HG02943 (cell line): ENCODE results near the gene AP1M1.

Experiments used
- ATAC-seq: cut with Tn5 transposase; IDR thresholded peaks from one replicate; pipeline ENCODE4 v1.9.1; 2021; ENCODE audit warnings: mild to moderate bottlenecking, low read depth, moderate library complexity; ENCODE audit not compliant: unreplicated experiment

Gene AP1M1

DNA sequence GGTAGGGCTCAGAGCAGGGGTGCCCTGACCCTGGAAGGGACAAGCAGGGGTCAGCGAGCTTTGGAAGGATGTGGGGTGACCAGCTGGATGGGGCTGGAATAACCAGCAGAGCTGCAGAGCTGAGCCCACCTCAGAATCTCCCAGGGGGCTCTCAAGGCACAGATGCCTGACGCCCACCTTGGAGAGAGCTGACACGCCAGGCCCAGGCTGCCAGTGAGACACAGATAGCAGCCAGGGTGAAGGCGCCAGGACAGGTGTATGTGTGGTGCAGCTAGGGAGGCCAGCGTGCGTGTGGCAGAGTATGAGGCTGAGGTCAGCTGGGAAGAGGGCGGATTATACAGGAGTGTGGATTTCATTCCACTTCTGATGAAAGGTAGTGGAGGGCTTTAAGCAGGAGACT lies 8.9 kb downstream of the AP1M1 start:
- no peak for ATAC-seq

- no peak for ATAC-seq
Measured at GRCh38 chr19:16207063-16207462, 9.4 kb downstream of the AP1M1 start.

- no peak for ATAC-seq
Measured at GRCh38 chr19:16207490-16208025, 9.8 kb downstream of the AP1M1 start.

DNA sequence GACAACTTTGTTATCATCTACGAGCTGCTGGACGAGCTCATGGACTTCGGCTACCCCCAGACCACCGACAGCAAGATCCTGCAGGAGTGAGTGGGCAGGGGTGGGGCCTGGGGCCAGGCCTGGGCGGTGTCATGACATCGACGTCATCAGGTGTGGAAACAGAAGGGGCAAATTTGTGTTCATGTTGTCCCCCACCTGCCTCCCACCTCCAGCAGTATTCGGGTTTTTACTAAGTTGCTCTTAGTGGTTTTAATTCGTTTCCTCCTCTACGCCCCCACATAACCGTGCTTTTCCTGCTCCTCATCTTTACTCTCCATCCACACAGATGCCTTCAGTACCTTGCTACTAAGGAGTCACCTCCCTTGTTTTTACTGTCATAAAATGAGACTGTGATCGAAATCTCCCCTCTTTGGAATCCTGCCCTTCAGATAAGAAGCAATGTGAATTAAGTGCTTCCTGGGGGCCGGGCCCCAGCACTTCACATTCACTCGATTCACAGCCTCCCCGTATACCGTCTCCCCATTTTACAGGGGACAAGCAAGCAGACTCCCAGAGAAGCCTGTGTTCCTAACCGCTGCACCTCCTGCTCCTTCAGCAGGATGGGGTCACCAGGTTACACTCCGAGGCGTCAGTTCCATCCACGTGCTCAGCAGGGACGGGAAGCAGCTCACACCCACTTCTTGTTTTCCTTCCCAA lies 10.5 kb downstream of the AP1M1 start:
- no peak for ATAC-seq

GRCh38 chr19:16208847-16209665 lies 11.3 kb downstream of the AP1M1 start:
- ATAC-seq = no peak

GRCh38 chr19:16210168-16210567 lies 12.5 kb downstream of the AP1M1 start:
- no peak for ATAC-seq

DNA sequence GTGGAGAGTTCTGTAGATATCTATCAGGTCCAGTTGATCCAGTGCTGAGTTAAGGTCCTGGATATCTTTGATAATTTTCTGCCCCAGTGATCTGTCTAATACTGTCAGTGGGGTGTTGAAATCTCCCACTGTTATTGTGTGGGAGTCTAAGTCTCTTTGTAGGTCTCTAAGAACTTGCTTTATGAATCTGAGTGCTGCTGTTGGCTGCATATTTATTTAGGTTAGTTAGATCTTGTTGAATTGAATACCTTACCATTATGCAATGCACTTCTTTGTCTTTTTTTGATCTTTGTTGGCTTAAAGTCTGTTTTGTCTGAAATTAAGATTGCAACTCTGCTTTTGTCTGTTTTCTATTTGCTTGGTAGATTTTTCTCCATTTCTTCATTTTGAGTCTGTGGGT lies 15.4 kb downstream of the AP1M1 start:
- ATAC-seq = no peak

DNA sequence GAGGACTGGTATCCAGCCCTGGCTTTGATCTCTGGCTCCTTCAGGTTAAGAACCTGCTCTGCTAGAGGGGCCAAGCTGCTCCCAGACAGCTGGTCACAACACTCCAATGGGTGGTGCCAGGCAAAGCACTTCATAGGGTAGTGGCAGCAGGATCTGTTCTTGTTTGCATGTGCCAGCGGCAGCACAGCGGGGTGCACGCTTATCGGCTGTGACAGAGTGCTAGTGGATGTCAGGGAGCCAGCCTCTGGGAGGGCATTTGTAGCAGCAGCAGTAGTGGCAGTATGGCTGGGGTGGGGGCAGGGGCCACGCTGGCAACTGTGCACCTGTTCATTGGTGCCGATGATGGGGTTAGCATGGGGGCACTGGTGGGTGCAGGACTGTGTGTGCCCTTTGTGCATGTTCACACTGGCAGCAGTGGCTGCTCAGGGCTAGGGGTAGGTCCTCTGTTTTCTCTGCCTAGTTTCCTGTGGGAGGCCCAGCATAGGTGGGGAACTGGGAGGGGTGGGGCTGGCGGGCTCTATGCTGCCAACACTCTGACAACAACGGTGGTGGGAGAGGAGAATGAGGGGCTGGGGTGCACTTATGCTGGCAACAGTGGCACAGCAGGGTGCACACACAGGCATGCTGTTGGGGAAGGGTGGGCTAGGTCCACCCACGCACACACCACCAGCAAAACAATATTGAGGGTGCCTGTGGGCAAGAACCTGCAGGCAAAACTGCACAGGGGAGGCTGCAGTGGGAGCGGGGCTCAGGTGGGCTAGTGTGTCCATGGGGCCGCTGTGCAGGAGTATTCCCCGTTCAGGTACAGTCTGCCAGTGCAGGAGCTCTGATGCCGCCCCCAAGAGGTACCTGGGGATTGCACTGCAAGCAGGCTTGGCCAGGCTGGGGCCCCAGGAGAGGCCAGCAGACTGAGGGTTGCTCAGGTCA lies 19.3 kb downstream of the AP1M1 start:
- ATAC-seq = no peak

DNA sequence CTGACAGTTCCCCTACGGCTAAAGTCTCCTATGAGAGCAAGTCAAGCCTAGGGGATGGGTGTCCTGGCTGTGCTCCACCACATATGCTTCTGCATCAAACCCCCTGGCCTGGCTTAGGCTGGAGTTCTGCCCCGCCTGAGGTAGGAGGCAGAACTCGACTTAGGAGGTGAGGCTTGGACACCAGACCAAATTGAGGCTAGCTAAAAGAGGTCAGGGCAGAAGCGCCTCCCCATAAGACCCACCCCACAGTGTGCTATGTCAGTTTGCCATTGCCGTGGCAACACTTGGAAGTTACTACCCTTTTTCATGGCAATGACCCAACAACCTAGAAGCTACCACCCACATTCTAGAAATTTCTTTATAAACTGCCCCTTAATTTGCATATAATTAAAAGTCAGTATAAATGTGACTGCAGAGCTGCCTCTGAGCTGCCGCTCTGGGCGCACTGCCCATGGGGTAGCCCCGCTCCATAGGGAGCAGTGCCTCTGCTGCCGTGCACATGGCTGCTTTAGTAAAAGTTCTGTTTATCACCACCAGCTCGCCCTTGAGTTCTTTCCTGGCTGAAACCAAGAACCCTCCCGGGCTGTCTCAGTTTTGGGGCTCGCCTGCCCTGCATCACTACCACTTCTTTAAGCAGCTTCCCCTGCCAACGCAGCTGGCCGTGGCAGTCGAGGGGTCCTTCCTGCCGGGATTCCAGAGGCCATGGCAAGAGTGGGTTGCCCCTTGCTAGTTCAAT lies 20.2 kb downstream of the AP1M1 start:
- no peak for ATAC-seq

GRCh38 chr19:16218851-16219250 lies 21.1 kb downstream of the AP1M1 start:
- no peak for ATAC-seq

DNA sequence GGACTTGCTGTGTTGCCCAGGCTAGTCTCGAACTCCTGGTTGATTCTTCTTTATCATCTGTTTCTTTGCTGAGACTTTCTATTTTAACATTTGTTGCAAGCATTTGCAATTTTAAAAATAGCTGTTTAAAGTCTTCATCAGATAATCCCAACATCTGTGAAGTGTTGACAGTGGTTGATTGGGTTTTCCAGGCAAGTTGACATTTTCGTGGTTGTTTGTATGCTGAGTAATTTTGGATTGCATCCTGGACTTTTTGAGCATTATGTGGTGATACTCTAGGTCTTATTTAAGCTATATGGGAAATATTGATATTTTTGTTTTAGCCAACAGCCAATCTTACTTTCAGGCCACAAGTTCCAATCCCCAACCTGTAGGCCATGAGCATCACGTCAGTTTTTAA lies 25.1 kb downstream of the AP1M1 start:
- ATAC-seq = no peak

- ATAC-seq = no peak
Measured at GRCh38 chr19:16223746-16224145, 26.0 kb downstream of the AP1M1 start.

GRCh38 chr19:16224293-16225045 lies 26.8 kb downstream of the AP1M1 start:
- ATAC-seq = no peak

DNA sequence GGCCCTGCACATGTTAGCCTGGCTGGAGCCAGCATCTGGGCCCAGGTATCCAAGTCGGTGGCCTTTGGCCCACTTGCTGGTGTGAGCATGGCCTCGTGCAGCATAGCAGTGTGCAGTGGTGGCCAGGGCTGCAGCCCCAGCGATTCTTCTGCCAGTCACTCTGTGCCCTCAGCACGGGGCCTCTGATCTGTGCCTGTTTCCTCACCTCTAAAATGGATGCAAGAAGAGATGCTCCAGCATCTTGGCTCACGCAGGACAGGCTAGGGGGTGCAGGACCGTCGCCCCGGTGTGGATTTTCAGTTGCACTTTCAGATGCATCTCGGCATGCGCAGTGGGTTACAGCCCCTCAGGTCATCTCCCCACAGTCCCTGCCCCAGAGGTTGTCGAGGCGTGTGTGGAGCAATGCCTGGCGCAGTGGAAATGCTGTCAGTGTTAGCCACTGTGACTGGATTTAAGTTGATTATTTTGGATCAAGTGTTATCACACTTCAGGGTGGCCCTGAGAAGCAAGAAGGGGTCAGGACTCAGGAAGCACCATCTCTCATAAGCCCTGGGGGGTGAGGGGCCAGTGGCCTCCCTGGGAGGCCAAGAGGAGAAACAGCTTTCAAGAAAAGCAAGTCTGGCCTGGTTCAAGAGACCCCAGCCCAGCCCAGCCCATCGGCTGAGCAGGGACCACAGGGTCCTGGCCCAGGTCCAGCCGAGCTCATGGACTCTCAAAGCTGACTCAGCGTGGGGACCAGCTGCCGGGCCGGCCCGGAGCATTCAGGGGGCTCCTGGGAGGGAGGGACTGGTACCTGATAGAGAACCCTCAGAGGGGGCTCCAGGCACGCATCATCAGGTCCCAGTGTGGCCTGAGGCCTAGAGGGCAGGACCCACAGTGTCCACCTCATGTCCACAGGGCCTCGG lies 27.8 kb downstream of the AP1M1 start:
- no peak for ATAC-seq

DNA sequence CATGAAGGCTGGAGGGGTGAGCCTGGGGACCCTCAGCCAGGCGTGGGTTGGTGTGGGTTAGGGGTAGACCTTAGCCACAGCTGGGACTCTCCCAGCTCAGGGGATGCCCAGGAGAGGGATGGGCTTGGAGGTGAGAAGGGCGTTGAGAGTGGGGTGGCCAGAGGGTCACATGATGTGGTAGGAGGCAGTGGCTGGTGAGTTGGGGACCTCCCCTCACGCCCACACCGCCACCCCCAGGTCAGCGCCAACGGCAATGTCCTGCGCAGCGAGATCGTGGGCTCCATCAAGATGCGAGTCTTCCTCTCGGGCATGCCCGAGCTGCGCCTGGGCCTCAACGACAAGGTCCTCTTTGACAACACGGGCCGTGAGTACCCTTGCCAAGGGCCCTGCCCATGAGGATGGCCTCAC lies 28.5 kb downstream of the AP1M1 start:
- ATAC-seq = no peak

DNA sequence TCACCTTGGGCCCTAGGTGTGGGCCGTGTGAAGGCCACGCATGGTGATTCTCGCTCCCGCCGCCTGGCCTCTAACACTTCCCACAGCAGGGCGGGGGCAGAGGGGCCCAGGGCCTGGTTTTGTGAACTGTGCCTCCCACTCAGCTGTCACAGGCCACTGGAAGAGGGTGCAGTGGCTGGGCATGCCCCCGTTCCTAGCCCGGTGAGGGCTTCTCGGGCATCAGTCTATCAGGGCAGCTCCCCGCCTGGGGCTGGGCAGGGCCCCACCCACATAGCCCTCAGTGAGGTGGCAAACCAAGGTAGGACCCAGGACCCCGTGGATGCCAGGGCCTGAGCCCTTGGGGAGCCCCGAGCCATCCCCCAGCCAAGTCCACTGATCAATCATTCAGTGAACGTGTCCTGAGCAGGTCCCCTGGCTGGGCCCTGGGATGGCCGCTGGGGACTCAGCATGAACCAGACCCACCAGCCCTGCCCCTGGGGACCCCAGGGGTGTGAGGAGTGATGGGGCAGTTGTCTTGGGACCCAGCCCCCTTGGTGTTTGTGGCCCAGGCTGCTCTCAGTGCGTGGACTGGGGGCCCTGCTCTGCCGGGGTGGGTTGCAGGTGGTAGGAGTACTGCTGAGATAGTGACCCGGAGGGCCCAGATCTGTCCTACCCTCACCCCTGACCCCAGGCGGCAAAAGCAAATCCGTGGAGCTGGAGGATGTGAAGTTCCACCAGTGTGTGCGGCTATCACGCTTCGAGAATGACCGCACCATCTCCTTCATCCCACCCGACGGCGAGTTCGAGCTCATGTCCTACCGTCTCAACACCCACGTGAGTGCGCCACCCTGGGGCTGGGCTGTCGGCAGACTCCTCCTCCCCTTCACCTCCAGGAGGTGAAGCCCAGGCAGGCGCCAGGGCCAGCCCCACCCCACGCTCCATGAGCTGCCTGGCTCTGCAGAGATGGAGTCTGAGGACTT lies 29.4 kb downstream of the AP1M1 start:
- ATAC-seq = no peak
